A549 (cell line): Measurements from ENCODE around the gene CFAP44.

Experiments
- BCL3 ChIP-seq: fragments of >200 bp; sonication (Bioruptor Twin); formaldehyde crosslinking; IDR thresholded peaks from 3 replicates; pipeline ENCODE4 v1.6.1; 2016
- CHD4 ChIP-seq: fragments of 200-600 bp; sonication (generic); IDR thresholded peaks from 2 replicates; pipeline ENCODE4 v1.6.1; 2016; ENCODE audit warnings: antibody characterized with exemption, mild to moderate bottlenecking, borderline replicate concordance
- EP300 ChIP-seq, 2 experiments: fragments of >200 bp; sonication (Bioruptor Twin); formaldehyde crosslinking; IDR thresholded peaks; 2 replicates in 1 of 2; 3 replicates in 1 of 2; pipeline ENCODE4 v1.6.1; 2016 to 2017
- MAZ ChIP-seq: fragments of 150-350 bp; IDR thresholded peaks from 2 replicates; pipeline ENCODE4 v1.6.1; 2014; ENCODE audit warnings: antibody characterized with exemption, low read depth, low read length, borderline replicate concordance
- PBX3 ChIP-seq: IDR thresholded peaks from 2 replicates; pipeline ENCODE4 v1.6.1; 2012
- POLR2AphosphoS2 ChIP-seq: conservative IDR thresholded peaks from 2 replicates; pipeline ENCODE4 v1.6.1; 2012; ENCODE audit warnings: low read length, improper control_type of control experiment, inconsistent platforms
- REST ChIP-seq: fragments of 200-600 bp; sonication (generic); IDR thresholded peaks from 2 replicates; pipeline ENCODE4 v1.6.1; 2016; ENCODE audit warnings: antibody characterized with exemption, mild to moderate bottlenecking, moderate library complexity
- RNF2 ChIP-seq: fragments of 200-600 bp; sonication (generic); IDR thresholded peaks from 2 replicates; pipeline ENCODE4 v1.6.1; 2016; ENCODE audit warnings: low read depth, mild to moderate bottlenecking, antibody characterized with exemption, moderate library complexity, borderline replicate concordance
- USF2 ChIP-seq: fragments of 450-650 bp; IDR thresholded peaks from 2 replicates; pipeline ENCODE4 v1.6.1; 2014; ENCODE audit warnings: antibody characterized with exemption

- no peak for TF ChIP-seq USF2
- no peak for TF ChIP-seq CHD4
- TF ChIP-seq REST, result no peak
- TF ChIP-seq POLR2AphosphoS2, result no peak
- TF ChIP-seq RNF2, result no peak
- TF ChIP-seq PBX3, result no peak
- no peak for TF ChIP-seq BCL3
- TF ChIP-seq MAZ, result no peak
- TF ChIP-seq EP300 (IDR thresholded peaks at IDR 0.05), result no peak
These were observed 1.7 kb downstream of the CFAP44 start for GRCh38 chr3:113439606-113440005.
